Panc1 (cell line): ENCODE measurements around the gene SLIT3.
"Not testable (repeated sequence)": the region's sequence is repeated elsewhere in the genome, so short reads cannot be mapped to it uniquely, and the experiment has no call there.

Source experiments
- POLR2AphosphoS5 ChIP-seq: IDR thresholded peaks from 2 replicates; pipeline ENCODE4 v1.6.1; 2012; ENCODE audit warnings: mild to moderate bottlenecking, low read depth, low read length, moderate library complexity
- TF ChIP-seq, protein P1 (sequence below): fragments of 450-650 bp; IDR thresholded peaks from 2 replicates; pipeline ENCODE4 v1.5.1; 2017; ENCODE audit warnings: mild to moderate bottlenecking

DNA sequence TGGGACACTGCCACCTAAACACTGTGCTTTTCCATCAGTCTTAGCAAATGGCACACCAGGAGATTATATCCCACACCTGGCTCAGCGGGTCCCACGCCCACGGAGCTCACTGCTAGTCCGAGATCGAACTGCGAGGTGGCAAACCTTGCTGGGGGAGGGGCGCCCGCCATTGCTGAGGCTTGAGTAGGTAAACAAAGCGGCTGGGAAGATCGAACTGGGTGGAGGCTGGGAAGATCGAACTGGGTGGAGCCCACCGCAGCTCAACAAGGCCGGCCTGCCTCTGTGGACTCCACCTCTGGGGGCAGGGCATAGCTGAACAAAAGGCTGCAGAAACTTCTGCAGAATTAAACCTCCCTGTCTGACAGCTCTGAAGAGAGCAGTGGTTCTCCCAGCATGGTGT is 670.0 kb downstream of the SLIT3 start:
- not testable (repeated sequence) for TF ChIP-seq POLR2AphosphoS5
- TF ChIP-seq, protein P1, sequence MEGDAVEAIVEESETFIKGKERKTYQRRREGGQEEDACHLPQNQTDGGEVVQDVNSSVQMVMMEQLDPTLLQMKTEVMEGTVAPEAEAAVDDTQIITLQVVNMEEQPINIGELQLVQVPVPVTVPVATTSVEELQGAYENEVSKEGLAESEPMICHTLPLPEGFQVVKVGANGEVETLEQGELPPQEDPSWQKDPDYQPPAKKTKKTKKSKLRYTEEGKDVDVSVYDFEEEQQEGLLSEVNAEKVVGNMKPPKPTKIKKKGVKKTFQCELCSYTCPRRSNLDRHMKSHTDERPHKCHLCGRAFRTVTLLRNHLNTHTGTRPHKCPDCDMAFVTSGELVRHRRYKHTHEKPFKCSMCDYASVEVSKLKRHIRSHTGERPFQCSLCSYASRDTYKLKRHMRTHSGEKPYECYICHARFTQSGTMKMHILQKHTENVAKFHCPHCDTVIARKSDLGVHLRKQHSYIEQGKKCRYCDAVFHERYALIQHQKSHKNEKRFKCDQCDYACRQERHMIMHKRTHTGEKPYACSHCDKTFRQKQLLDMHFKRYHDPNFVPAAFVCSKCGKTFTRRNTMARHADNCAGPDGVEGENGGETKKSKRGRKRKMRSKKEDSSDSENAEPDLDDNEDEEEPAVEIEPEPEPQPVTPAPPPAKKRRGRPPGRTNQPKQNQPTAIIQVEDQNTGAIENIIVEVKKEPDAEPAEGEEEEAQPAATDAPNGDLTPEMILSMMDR, result not testable (repeated sequence)
